ENCODE results near the gene SH2D6. TPM values are rescaled to one million over a fixed set of nuclear protein-coding genes. Genes with fewer than 3 reads are reported as not detected.
"Not testable (repeated sequence)": the region's sequence is repeated elsewhere in the genome, so short reads cannot be mapped to it uniquely, and the experiment has no call there.

Gene SH2D6
- polyA plus RNA-seq, 1 of the 3 experiments (the other 2 are of a cell fraction) = 0.33 TPM

DNA sequence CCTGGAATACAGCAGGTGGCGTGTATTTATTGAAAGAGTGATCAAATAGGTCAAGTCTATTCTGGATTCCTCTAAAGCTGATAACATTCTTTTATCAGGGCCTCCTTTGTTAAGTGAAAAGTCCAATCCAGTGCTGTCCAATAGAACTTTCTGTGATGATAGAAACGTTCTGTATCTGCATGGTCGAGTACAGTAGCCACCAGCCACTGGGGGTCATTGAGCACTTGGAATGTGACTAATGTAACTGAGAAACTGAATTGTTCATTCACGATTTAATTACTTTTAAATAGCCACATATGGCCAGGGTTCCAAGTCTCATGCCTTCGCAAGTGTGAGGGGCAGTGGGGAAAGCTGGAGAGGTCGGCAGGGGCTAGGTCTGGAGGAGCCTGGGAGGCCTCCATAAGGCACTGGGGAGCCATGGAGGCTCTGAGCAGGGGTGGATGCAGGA is 20.5 kb downstream of the SH2D6 start:
- Histone ChIP-seq H4K20me1 (ENCODE audit: insufficient read depth) (no peaks in the 10 kb centered on the region), H3K9me3 (no peaks in the 10 kb centered on the region), H3K36me3 (replicated peaks in 1 of 2; ENCODE audit: control insufficient read depth in 1 of 2, insufficient read depth in 2 of 2, low read length in 1 of 2) (no peaks in the 10 kb centered on the region), H3K9me2 (no peaks in the 10 kb centered on the region), H3K79me2 (ENCODE audit: insufficient read depth) (no peaks in the 10 kb centered on the region), H2AFZ (ENCODE audit: low read depth) (no peak overlapping the region), H3K9ac (no peak overlapping the region), H3K27me3 (ENCODE audit: insufficient read depth) (no peaks in the 10 kb centered on the region), H3K27ac (ENCODE audit: low read depth in 2 of 2, low read length in 1 of 2) (peak overlapping the region in 1 of 2 experiments; percentile 90; a peak in 1 of 4 replicates), H3K4me2 (no peak overlapping the region), H3F3A (replicated peaks; ENCODE audit: insufficient read depth) (peaks cover 10% of the 10 kb centered on the region), H3K4me3 (ENCODE audit: low read depth in 2 of 2, low read length in 1 of 2) (no peak overlapping the region), H3K4me1 (ENCODE audit: control insufficient read depth in 1 of 2, insufficient read depth in 2 of 2, low read depth in 1 of 2, low read length in 1 of 2) (peaks cover 14 to 49% of the 10 kb centered on the region in 2 experiments; a peak in 3 of 4 replicates)
- DNase-seq = no peak
- POLR2A ChIA-PET = interaction anchor here (1.0 to 4.3 kb wide), 7 partner anchors 8 to 110 kb away, joined by 4 to 94 read pairs (median 19); partner anchors contain the start of gene MAT2A
- TF ChIP-seq SMC3 (IDR thresholded peaks at IDR 0.05; ENCODE audit: low read depth, low read length) (no peak), FOXM1 (IDR thresholded peaks at IDR 0.05; ENCODE audit: low read depth) (no peak), TEAD4 (IDR thresholded peaks at IDR 0.05; ENCODE audit: borderline replicate concordance, insufficient read depth) (no peak), EP300 (IDR thresholded peaks at IDR 0.05; ENCODE audit: borderline replicate concordance in 1 of 2, low read depth in 1 of 2, low read length in 1 of 2) (no peak), EZH2phosphoT487 (IDR thresholded peaks at IDR 0.05; ENCODE audit: borderline replicate concordance, low read depth) (no peak)
- TF ChIP-seq, protein P1, sequence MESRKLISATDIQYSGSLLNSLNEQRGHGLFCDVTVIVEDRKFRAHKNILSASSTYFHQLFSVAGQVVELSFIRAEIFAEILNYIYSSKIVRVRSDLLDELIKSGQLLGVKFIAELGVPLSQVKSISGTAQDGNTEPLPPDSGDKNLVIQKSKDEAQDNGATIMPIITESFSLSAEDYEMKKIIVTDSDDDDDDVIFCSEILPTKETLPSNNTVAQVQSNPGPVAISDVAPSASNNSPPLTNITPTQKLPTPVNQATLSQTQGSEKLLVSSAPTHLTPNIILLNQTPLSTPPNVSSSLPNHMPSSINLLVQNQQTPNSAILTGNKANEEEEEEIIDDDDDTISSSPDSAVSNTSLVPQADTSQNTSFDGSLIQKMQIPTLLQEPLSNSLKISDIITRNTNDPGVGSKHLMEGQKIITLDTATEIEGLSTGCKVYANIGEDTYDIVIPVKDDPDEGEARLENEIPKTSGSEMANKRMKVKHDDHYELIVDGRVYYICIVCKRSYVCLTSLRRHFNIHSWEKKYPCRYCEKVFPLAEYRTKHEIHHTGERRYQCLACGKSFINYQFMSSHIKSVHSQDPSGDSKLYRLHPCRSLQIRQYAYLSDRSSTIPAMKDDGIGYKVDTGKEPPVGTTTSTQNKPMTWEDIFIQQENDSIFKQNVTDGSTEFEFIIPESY (IDR thresholded peaks at IDR 0.05; ENCODE audit: borderline replicate concordance, low read depth) = no peak
- TF ChIP-seq, protein P2, sequence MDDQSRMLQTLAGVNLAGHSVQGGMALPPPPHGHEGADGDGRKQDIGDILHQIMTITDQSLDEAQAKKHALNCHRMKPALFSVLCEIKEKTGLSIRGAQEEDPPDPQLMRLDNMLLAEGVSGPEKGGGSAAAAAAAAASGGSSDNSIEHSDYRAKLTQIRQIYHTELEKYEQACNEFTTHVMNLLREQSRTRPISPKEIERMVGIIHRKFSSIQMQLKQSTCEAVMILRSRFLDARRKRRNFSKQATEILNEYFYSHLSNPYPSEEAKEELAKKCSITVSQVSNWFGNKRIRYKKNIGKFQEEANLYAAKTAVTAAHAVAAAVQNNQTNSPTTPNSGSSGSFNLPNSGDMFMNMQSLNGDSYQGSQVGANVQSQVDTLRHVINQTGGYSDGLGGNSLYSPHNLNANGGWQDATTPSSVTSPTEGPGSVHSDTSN (IDR thresholded peaks at IDR 0.05) = no peak
- whole genome bisulfite sequencing (ENCODE audit: low lambda C conversion rate) = 95% methylated on average over 6 of the region's 6 CpGs
- CTCF ChIA-PET = interaction anchor here (0.8 to 6.9 kb wide), 5 partner anchors 8 to 113 kb away, joined by 3 to 61 read pairs (median 4); partner anchors contain the start of genes MAT2A and SH2D6

DNA sequence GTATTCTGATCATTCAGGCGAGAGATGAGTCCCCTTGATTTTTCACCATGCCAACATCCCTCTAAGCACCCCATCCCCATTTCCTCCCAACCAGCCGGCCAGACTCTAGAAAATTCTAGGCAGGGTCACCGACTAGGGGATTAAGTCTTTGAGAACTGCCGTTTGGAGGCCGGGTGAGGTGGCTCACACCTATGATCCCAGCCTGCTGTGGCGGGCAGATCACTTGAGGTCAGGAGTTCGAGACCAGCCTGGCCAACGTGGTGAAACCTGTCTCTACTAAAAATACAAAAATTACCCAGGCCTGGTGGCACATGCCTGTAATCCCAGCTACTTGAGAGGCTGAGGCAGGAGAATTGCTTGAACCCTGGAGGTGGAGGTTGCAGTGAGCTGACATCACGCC is 21.1 kb downstream of the SH2D6 start:
- ChIA-PET POLR2A (interaction anchor here (2.4 to 4.3 kb wide), 3 partner anchors 84 to 110 kb away, joined by 14 to 94 read pairs (median 60); partner anchors contain the start of gene MAT2A), CTCF (interaction anchor here (1.5 to 2.6 kb wide), 2 partner anchors 20 to 72 kb away, joined by 4 to 24 read pairs; partner anchors contain the start of gene SH2D6)
- H3F3A ChIP-seq (replicated peaks; ENCODE audit: insufficient read depth); H3K4me3 ChIP-seq (ENCODE audit: low read depth in 2 of 2, low read length in 1 of 2); H3K27me3 ChIP-seq (ENCODE audit: insufficient read depth); H3K9me2 ChIP-seq; H3K36me3 ChIP-seq (replicated peaks in 1 of 2; ENCODE audit: control insufficient read depth in 1 of 2, insufficient read depth in 2 of 2, low read length in 1 of 2); H3K9ac ChIP-seq; DNase-seq; H3K4me2 ChIP-seq; H2AFZ ChIP-seq (ENCODE audit: low read depth); H4K20me1 ChIP-seq (ENCODE audit: insufficient read depth); H3K79me2 ChIP-seq (ENCODE audit: insufficient read depth); H3K9me3 ChIP-seq; H3K27ac ChIP-seq (ENCODE audit: low read depth in 2 of 2, low read length in 1 of 2): not testable (repeated sequence)
- H3K4me1 ChIP-seq (ENCODE audit: control insufficient read depth in 1 of 2, insufficient read depth in 2 of 2, low read depth in 1 of 2, low read length in 1 of 2) = peaks cover 14 to 48% of the 10 kb centered on the region in 2 experiments; a peak in 3 of 4 replicates
- 98% methylated on average over 9 of the region's 9 CpGs for WGBS (ENCODE audit: low lambda C conversion rate)

All from SK-N-SH (cell line).